H1 (cell line): ENCODE results near the gene PDE9A.

Experiments used
- CEBPB ChIP-seq: IDR thresholded peaks from 2 replicates; pipeline ENCODE4 v1.6.1; 2012; ENCODE audit warnings: low read depth, low read length
- GTF2F1 ChIP-seq: IDR thresholded peaks from 2 replicates; pipeline ENCODE4 v1.6.1; 2012; ENCODE audit warnings: low read depth, low read length, improper control_type of control experiment, borderline replicate concordance
- HDAC6 ChIP-seq: IDR thresholded peaks from one replicate; pipeline ENCODE4 v1.7.1; 2012; ENCODE audit warnings: low read depth, mild to moderate bottlenecking, inconsistent platforms, low read length, moderate library complexity
- NRF1 ChIP-seq: IDR thresholded peaks from 2 replicates; pipeline ENCODE4 v1.6.1; 2011; ENCODE audit warnings: mild to moderate bottlenecking, low read depth, low read length, improper control_type of control experiment
- POLR2A ChIP-seq, 2 experiments: IDR thresholded peaks; 1 replicate in 1 of 2; 2 replicates in 1 of 2; pipeline ENCODE4 v1.6.1; 2011; ENCODE audit warnings: low read depth in 2 of 2, low read length in 2 of 2, mild to moderate bottlenecking in 2 of 2; ENCODE audit errors: control extremely low read depth in 1 of 2
- RAD21 ChIP-seq, 2 experiments: IDR thresholded peaks in 1 of 2; conservative IDR thresholded peaks in 1 of 2; 2 replicates each; pipeline ENCODE4 v1.6.1; 2011; ENCODE audit warnings: low read depth in 2 of 2, low read length in 2 of 2, improper control_type of control experiment in 1 of 2, inconsistent platforms in 1 of 2, mild to moderate bottlenecking in 1 of 2, moderate library complexity in 1 of 2
- RFX5 ChIP-seq: IDR thresholded peaks from 2 replicates; pipeline ENCODE4 v1.6.1; 2011; ENCODE audit warnings: low read depth, low read length, improper control_type of control experiment, borderline replicate concordance
- SP2 ChIP-seq: IDR thresholded peaks from 2 replicates; pipeline ENCODE4 v1.6.1; 2012; ENCODE audit warnings: mild to moderate bottlenecking, low read length, inconsistent platforms
- SRF ChIP-seq: IDR thresholded peaks from 2 replicates; pipeline ENCODE4 v1.6.1; 2011; ENCODE audit warnings: mild to moderate bottlenecking, low read depth, low read length, moderate library complexity
- TBP ChIP-seq: IDR thresholded peaks from 2 replicates; pipeline ENCODE4 v1.6.1; 2011; ENCODE audit warnings: low read depth, low read length, improper control_type of control experiment
- TF ChIP-seq, protein P1 (sequence below): IDR thresholded peaks from 2 replicates; pipeline ENCODE4 v1.6.1; 2012; ENCODE audit warnings: inconsistent platforms
- TF ChIP-seq, protein P2 (sequence below), 3 experiments: IDR thresholded peaks; 1 replicate in 2 of 3; 2 replicates in 1 of 3; pipeline versions ENCODE4 v1.5.1 to v1.6.1; 2011; ENCODE audit warnings: low read length in 3 of 3, mild to moderate bottlenecking in 3 of 3, inconsistent platforms in 2 of 3, low read depth in 1 of 3, moderate library complexity in 1 of 3; ENCODE audit not compliant: insufficient read depth in 1 of 3; ENCODE audit errors: control extremely low read depth in 1 of 3

DNA sequence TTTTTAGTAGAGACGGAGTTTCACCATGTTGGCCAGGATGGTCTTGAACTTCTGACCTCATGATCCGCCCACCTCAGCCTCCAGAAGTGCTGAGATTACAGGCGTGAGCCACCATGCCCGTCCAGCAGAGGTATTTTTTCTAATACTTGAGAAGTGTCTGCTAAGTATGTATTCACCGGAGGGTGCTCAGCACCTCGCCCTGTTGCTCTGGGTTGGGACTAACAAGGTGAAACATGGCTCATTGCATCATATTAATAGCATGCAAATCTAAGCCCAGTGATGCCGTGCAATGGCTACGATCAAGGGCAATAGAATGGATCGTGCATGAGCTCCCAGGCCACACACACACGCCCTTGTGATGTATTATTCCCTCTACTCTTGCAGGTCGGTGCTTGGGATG is 68.7 kb downstream of the PDE9A start:
- TF ChIP-seq, protein P1, sequence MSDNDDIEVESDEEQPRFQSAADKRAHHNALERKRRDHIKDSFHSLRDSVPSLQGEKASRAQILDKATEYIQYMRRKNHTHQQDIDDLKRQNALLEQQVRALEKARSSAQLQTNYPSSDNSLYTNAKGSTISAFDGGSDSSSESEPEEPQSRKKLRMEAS: no peak
- TF ChIP-seq SP2 (no peak), TBP (no peak), RFX5 (no peak), HDAC6 (no peak), RAD21 (IDR thresholded peaks at IDR 0.05 in 1 of 2, conservative IDR thresholded peaks at IDR 0.05 in 1 of 2; ENCODE audit: low read depth in 2 of 2, low read length in 2 of 2) (no peak), NRF1 (no peak), CEBPB (no peak), SRF (no peak), POLR2A (IDR thresholded peaks at IDR 0.05; ENCODE audit: control extremely low read depth in 1 of 2, low read depth in 2 of 2, low read length in 2 of 2) (no peak), GTF2F1 (no peak)
- TF ChIP-seq, protein P2, sequence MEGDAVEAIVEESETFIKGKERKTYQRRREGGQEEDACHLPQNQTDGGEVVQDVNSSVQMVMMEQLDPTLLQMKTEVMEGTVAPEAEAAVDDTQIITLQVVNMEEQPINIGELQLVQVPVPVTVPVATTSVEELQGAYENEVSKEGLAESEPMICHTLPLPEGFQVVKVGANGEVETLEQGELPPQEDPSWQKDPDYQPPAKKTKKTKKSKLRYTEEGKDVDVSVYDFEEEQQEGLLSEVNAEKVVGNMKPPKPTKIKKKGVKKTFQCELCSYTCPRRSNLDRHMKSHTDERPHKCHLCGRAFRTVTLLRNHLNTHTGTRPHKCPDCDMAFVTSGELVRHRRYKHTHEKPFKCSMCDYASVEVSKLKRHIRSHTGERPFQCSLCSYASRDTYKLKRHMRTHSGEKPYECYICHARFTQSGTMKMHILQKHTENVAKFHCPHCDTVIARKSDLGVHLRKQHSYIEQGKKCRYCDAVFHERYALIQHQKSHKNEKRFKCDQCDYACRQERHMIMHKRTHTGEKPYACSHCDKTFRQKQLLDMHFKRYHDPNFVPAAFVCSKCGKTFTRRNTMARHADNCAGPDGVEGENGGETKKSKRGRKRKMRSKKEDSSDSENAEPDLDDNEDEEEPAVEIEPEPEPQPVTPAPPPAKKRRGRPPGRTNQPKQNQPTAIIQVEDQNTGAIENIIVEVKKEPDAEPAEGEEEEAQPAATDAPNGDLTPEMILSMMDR (IDR thresholded peaks at IDR 0.05; ENCODE audit: control extremely low read depth in 1 of 3, insufficient read depth in 1 of 3, low read depth in 1 of 3, low read length in 3 of 3): no peak
